Karpas-422 (cell line): ENCODE measurements around the gene PARL. TPM values are rescaled to one million over a fixed set of nuclear protein-coding genes. Genes with fewer than 3 reads are reported as not detected.

Experiments
- DNase-seq: peaks from one replicate; pipeline ENCODE4 v3.0.0-alpha.2; 2015
- H2AFZ ChIP-seq: fragments of 200-600 bp; sonication (generic); 2 replicates; pipeline ENCODE4 v1.6.1; 2014; ENCODE audit warnings: antibody characterized with exemption, low read length, mixed read lengths
- H3K27ac ChIP-seq: fragments of 200-600 bp; sonication (generic); 2 replicates; pipeline ENCODE4 v1.5.1; 2014; ENCODE audit warnings: mild to moderate bottlenecking, low read length, moderate library complexity
- H3K27me3 ChIP-seq: fragments of 200-600 bp; sonication (generic); 2 replicates; pipeline ENCODE4 v1.6.1; 2014; ENCODE audit warnings: low read length, mixed read lengths
- H3K36me3 ChIP-seq: fragments of 200-600 bp; sonication (generic); 2 replicates; pipeline ENCODE4 v1.6.1; 2014; ENCODE audit warnings: low read length, mixed read lengths; ENCODE audit not compliant: insufficient read depth
- H3K4me1 ChIP-seq: fragments of 200-600 bp; sonication (generic); 2 replicates; pipeline ENCODE4 v1.6.1; 2014; ENCODE audit warnings: mild to moderate bottlenecking, low read length, mixed read lengths
- H3K4me2 ChIP-seq: fragments of 200-600 bp; sonication (generic); 2 replicates; pipeline ENCODE4 v1.6.1; 2014; ENCODE audit warnings: low read length, low read depth, mild to moderate bottlenecking; ENCODE audit not compliant: poor library complexity, severe bottlenecking
- H3K4me3 ChIP-seq: fragments of 200-600 bp; sonication (generic); 2 replicates; pipeline ENCODE4 v1.5.1; 2014; ENCODE audit warnings: mild to moderate bottlenecking, antibody characterized with exemption, low read length, mixed read lengths
- H3K79me2 ChIP-seq: fragments of 200-600 bp; sonication (generic); 2 replicates; pipeline ENCODE4 v1.6.1; 2014; ENCODE audit warnings: mild to moderate bottlenecking, low read length, mixed read lengths
- H3K9ac ChIP-seq: fragments of 200-600 bp; sonication (generic); 2 replicates; pipeline ENCODE4 v1.6.0; 2014; ENCODE audit warnings: low read length
- H3K9me2 ChIP-seq: fragments of 200-600 bp; sonication (generic), shearing (Covaris generic); replicated peaks from 2 replicates; pipeline ENCODE4 v1.6.0; 2014; ENCODE audit warnings: mild to moderate bottlenecking, low read length, moderate library complexity; ENCODE audit not compliant: insufficient read depth
- H3K9me3 ChIP-seq: fragments of 300-700, 200-600 bp; sonication (generic); 2 replicates; pipeline ENCODE4 v1.6.1; 2014; ENCODE audit warnings: low read length, mixed read lengths
- H4K20me1 ChIP-seq: fragments of 200-600 bp; sonication (generic); 2 replicates; pipeline ENCODE4 v1.6.1; 2014; ENCODE audit warnings: mild to moderate bottlenecking, antibody characterized with exemption, low read length, low read depth; ENCODE audit not compliant: insufficient read depth
- small RNA-seq: library from RNA; depleted of rRNA; stranded (forward); fragments of <200 nt; gene quantifications from one replicate; pipeline ENCODE3, GENCODE V24; 2014
- total RNA-seq: library from RNA; depleted of rRNA; stranded (reverse); fragments of >200 nt; shearing (Covaris generic); gene quantifications from 2 replicates; pipeline ENCODE4 v1.2.3, GENCODE V29; 2014; ENCODE audit warnings: low replicate concordance; rRNA removed

Gene PARL
- total RNA-seq, 1 experiment from 2014 or later: 48.8 TPM

DNA sequence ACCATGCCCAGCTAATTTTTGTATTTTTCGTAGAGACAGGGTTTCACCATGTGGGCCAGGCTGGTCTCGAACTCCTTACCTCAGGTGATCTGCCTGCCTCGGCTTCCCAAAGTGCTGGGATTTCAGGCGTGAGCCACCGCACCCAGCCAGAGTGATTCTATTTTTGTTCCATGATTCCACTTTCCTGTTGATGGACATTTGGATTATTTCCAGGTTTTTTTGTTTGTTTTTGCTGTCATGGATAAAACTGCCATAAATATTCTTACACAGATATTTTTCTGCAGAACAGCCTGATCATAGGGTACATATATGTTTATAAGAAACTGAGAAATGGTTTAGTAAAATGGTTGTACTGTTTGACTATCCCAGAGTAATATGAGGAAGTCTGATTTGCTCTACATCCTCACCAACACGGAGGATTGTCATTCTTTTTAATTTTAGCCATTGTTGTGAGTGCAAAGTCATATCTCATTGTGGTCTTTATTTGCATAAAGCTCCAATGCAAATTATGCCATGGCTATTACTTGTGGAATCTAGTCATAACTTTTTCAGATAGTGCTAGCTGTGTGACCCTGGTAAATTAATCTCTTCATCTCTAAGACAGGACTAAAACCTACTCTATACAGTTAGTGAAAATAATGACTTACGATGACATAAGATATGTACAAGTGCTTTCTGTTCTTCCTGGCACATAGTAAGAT lies 102.0 kb downstream of the PARL start:
- DNase-seq: no peak
- no peak overlapping the region for H3K4me3 ChIP-seq
- no peak overlapping the region for H2AFZ ChIP-seq
- H3K9me3 ChIP-seq: no peaks in the 10 kb centered on the region
- H3K79me2 ChIP-seq: peaks cover 61% of the 10 kb centered on the region
- H3K36me3 ChIP-seq: peaks cover 70% of the 10 kb centered on the region
- no peaks in the 10 kb centered on the region for H3K27me3 ChIP-seq
- H3K9ac ChIP-seq: no peak overlapping the region
- H3K9me2 ChIP-seq: no peaks in the 10 kb centered on the region
- H3K4me2 ChIP-seq: no peak overlapping the region
- no peaks in the 10 kb centered on the region for H4K20me1 ChIP-seq
- no peak overlapping the region for H3K27ac ChIP-seq
- peaks cover 8% of the 10 kb centered on the region for H3K4me1 ChIP-seq

DNA sequence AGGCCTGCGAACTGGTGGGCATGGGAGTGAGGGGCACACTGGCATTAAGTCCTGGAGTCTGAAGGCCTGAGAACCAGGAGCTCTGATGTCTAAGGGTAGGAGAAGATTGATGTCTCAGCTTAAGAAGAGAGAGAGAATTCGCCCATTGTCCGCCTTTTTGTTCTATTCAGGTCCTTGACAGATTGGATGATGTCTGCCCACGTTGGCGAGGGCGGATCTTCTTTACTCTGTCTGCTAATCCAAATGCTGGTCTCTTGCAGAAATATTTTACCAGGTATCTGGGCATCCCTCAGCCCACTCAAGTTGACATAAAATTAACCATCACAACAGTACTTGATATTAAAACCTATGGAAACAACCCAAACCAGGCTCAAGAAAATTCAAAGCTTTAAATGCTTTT lies 103.4 kb downstream of the PARL start:
- Histone ChIP-seq H3K9me3 (no peaks in the 10 kb centered on the region), H3K27me3 (no peaks in the 10 kb centered on the region), H3K79me2 (peaks cover 53% of the 10 kb centered on the region), H4K20me1 (no peaks in the 10 kb centered on the region), H3K4me3 (no peak overlapping the region), H3K4me1 (peaks cover 8% of the 10 kb centered on the region), H3K36me3 (peaks cover 70% of the 10 kb centered on the region), H3K4me2 (no peak overlapping the region), H3K27ac (no peak overlapping the region), H3K9me2 (no peaks in the 10 kb centered on the region), H2AFZ (no peak overlapping the region), H3K9ac (no peak overlapping the region)
- no peak for DNase-seq

DNA sequence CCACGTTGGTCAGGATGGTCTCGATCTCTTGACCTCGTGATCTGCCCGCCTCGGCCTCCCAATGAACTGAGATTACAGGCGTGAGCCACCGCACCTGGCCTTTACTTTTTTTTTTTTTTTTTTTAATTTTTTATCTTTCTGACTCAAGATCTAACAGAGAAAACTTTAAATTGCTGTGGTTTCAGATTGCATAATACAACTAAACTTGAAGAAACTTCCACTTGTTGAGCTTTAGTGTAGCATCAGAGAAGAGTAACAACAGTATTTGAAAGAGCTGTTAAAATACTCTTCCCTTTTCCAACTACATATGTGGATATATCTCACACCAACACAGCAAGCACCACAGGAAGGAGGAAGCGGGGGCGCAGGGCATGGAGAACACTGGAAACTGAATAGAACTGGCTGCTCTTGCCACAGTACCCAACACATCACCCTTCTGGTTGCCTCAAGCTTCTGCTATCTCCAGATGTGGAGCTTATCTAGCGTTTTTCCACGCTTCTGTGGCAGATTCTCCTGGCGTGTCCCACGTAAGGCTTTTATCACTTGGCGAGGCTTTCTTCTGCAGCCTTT lies 104.7 kb downstream of the PARL start:
- no peaks in the 10 kb centered on the region for H3K27me3 ChIP-seq
- no peak overlapping the region for H3K9ac ChIP-seq
- no peaks in the 10 kb centered on the region for H4K20me1 ChIP-seq
- H3K4me1 ChIP-seq: peaks cover 8% of the 10 kb centered on the region
- no peak overlapping the region for H2AFZ ChIP-seq
- H3K36me3 ChIP-seq: peaks cover 74% of the 10 kb centered on the region
- no peaks in the 10 kb centered on the region for H3K9me3 ChIP-seq
- H3K4me2 ChIP-seq: no peak overlapping the region
- no peaks in the 10 kb centered on the region for H3K9me2 ChIP-seq
- no peak overlapping the region for H3K27ac ChIP-seq
- H3K4me3 ChIP-seq: no peak overlapping the region
- peaks cover 47% of the 10 kb centered on the region for H3K79me2 ChIP-seq
- no peak for DNase-seq

Small RNA genes within 50 kb of the gene (small RNA-seq; reads per million reads assigned to genes)
- not detected for gene MIR4448

Other genes starting within 250 kb of the PARL start
- 92.6 and 109 TPM in 2 replicates for gene KLHL24, start 249.3 kb downstream of the PARL start, total RNA-seq
- 72.9 and 92.8 TPM in 2 replicates for gene YEATS2, start 187.1 kb downstream of the PARL start, total RNA-seq
- gene MAP6D1, start 59.3 kb downstream of the PARL start, total RNA-seq: 1.2 and 10.8 TPM in 2 replicates
- gene ABCC5, start 133.0 kb upstream of the PARL start, total RNA-seq: 79.9 and 86.5 TPM in 2 replicates
- gene HTR3D, start 146.9 kb upstream of the PARL start, total RNA-seq: not detected in 2 replicates
- not detected in 2 replicates for gene HTR3C, start 168.2 kb upstream of the PARL start, total RNA-seq
- gene HTR3E, start 212.2 kb upstream of the PARL start, total RNA-seq: not detected in 2 replicates